Kidney (tissue), 14 donors: ENCODE data around the gene GARIN5B. TPM values are rescaled to one million over a fixed set of nuclear protein-coding genes. Genes with fewer than 3 reads are reported as not detected.

Experiments
- DNase-seq, 5 donors: peaks; one replicate each; pipeline ENCODE4 v3.0.0-alpha.2; 2013 to 2020
- FAIRE-seq: peaks from 2 replicates; lab custom pipeline; 2012; peaks lifted over from hg19 to GRCh38; lab: Jason Lieb, UNC
- H3K27ac ChIP-seq, 2 donors: one replicate each; pipeline ENCODE4 v1.7.0; 2013; ENCODE audit warnings: low read depth in 2 of 2, low read length in 2 of 2, inconsistent platforms in 1 of 2
- H3K27me3 ChIP-seq: one replicate; pipeline ENCODE4 v1.7.1; 2013; ENCODE audit warnings: low read length, inconsistent platforms; ENCODE audit not compliant: control insufficient read depth, insufficient read depth
- H3K36me3 ChIP-seq, 3 donors: one replicate each; pipeline versions ENCODE4 v1.7.0 to v1.7.1; 2013; ENCODE audit warnings: low read length in 3 of 3, control low read depth in 1 of 3, inconsistent platforms in 1 of 3; ENCODE audit not compliant: insufficient read depth in 3 of 3, control insufficient read depth in 2 of 3
- H3K4me1 ChIP-seq, 3 donors: one replicate each; pipeline versions ENCODE4 v1.7.0 to v1.7.1; 2013; ENCODE audit warnings: low read length in 3 of 3, inconsistent platforms in 1 of 3, low read depth in 1 of 3; ENCODE audit not compliant: control insufficient read depth in 2 of 3, insufficient read depth in 2 of 3
- H3K4me3 ChIP-seq, 3 donors: one replicate each; pipeline versions ENCODE4 v1.7.0 to v1.8.1; 2013; ENCODE audit warnings: low read length in 3 of 3, control low read depth in 1 of 3, inconsistent platforms in 1 of 3
- H3K9ac ChIP-seq, 3 donors: one replicate each; pipeline versions ENCODE4 v1.7.0 to v1.7.1; 2013; ENCODE audit warnings: low read length in 3 of 3, control low read depth in 1 of 3, inconsistent platforms in 1 of 3
- H3K9me3 ChIP-seq, 3 donors: one replicate each; pipeline versions ENCODE4 v1.7.0 to v1.7.1; 2013; ENCODE audit warnings: low read length in 3 of 3, control low read depth in 1 of 3, inconsistent platforms in 1 of 3; ENCODE audit not compliant: control insufficient read depth in 2 of 3, insufficient read depth in 1 of 3
- CTCF ChIP-seq: IDR thresholded peaks from 3 replicates; pipeline ENCODE4 v1.5.1; 2012; ENCODE audit warnings: mild to moderate bottlenecking, moderate library complexity, borderline replicate concordance; ENCODE audit not compliant: insufficient read depth; ENCODE audit errors: extremely low read depth
- intact Hi-C: fragments of 100-400 bp; cut with DNase I; formaldehyde crosslinking; loops from one replicate; pipeline ENCODE4 v1.11.1; 2022
- polyA plus RNA-seq: library from polyadenylated mRNA; stranded (reverse); fragments of 350-450 nt; fragmentation: Illumina TruSeq; extraction: RNeasy Lipid Tissue Mini Kit (QIAGEN cat#74804); gene quantifications from one replicate; pipeline ENCODE4 v1.2.3, GENCODE V29; 2014; ENCODE audit warnings: low read depth, low replicate concordance; ENCODE audit not compliant: insufficient read depth
- total RNA-seq: library from RNA; stranded (reverse); fragmentation: NEBNext Ultra II Directional; extraction: Animal tissue kit (Norgen Biotek cat#: 25700); gene quantifications from one replicate; pipeline ENCODE4 v1.2.1, GENCODE V29; 2021
- donor health status: control.
- donor health status: control.
- donor health status: control.
- donor health status: control.
- donor health status: control.
- donor health status: DM: yes; HTN: yes; CAD: no.
- donor health status: Normal renal cell carcinoma (clear cell type).

The GARIN5B gene
- total and polyA plus RNA-seq, 2 donors from 2014 or later: not detected

- no peak for TF ChIP-seq CTCF
- H3K27me3 ChIP-seq: no peaks in the 10 kb centered on the region
- intact Hi-C loops: no loop called here
- DNase-seq (no peak), FAIRE-seq (no peak)
- H3K36me3 ChIP-seq: peaks cover 0 to 7% (median 0%) of the 10 kb centered on the region in 3 donors
- peaks cover 0 to 24% (median 15%) of the 10 kb centered on the region in 3 donors for H3K4me1 ChIP-seq
- H3K9me3 ChIP-seq: no peaks in the 10 kb centered on the region
- no peak overlapping the region for H3K4me3 ChIP-seq
- H3K9ac ChIP-seq: no peak overlapping the region
- no peak overlapping the region for H3K27ac ChIP-seq
Observed at GRCh38 chr19:55382522-55383054, 19.5 kb upstream of the GARIN5B start.

GRCh38 chr19:55382013-55382412 lies 19.0 kb upstream of the GARIN5B start:
- peaks cover 0 to 19% (median 10%) of the 10 kb centered on the region in 3 donors for H3K4me1 ChIP-seq
- no peaks in the 10 kb centered on the region for H3K9me3 ChIP-seq
- H3K27ac ChIP-seq: no peak overlapping the region
- no peak overlapping the region for H3K9ac ChIP-seq
- no peak overlapping the region for H3K4me3 ChIP-seq
- H3K36me3 ChIP-seq: peaks cover 0 to 1% (median 0%) of the 10 kb centered on the region in 3 donors
- no peak for DNase-seq
- H3K27me3 ChIP-seq: no peaks in the 10 kb centered on the region
- TF ChIP-seq CTCF: no peak
- intact Hi-C loops: no loop called here
- no peak for FAIRE-seq

GRCh38 chr19:55379174-55379573 lies 16.1 kb upstream of the GARIN5B start:
- intact Hi-C loops: no loop called here
- Histone ChIP-seq H3K4me3 (no peak overlapping the region), H3K36me3 (no peaks in the 10 kb centered on the region)

More at GRCh38 chr19:55379174-55379573, 16.1 kb upstream of the GARIN5B start:
- Histone ChIP-seq H3K27ac (no peak overlapping the region), H3K4me1 (peaks cover 0 to 2% (median 0%) of the 10 kb centered on the region in 3 donors), H3K27me3 (no peaks in the 10 kb centered on the region), H3K9me3 (no peaks in the 10 kb centered on the region), H3K9ac (no peak overlapping the region)
- no peak for TF ChIP-seq CTCF
- DNase-seq (peak in 1 of 5 donors; percentile 49), FAIRE-seq (no peak)
